ENCODE measurements around the gene B3GALT5.

The B3GALT5 gene

DNA sequence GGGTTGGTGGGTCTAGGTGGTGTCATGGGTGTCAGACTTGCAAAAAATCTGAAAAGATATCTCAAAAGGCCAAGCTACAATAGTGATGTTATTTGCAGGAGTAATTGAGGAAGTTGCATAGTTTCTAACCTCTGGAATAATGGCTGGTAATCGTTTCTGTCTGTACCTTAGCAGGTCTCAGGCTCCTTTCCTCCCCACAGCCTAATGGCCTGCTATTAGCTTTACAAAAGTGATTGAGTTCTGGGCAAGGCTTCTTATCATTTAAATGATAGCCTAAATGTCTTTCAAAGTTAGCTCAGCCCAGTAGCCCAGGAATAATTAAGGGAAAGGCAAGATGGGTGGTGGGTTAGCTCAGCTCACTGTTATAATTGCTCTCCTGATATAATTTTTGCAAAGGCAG is 94.6 kb downstream of the B3GALT5 start:
- no peak for DNase-seq

- no peak for DNase-seq
Observed at GRCh38 chr21:39710866-39711265, 98.1 kb downstream of the B3GALT5 start.

GRCh38 chr21:39712273-39712672 is 99.5 kb downstream of the B3GALT5 start:
- DNase-seq, result no peak

DNA sequence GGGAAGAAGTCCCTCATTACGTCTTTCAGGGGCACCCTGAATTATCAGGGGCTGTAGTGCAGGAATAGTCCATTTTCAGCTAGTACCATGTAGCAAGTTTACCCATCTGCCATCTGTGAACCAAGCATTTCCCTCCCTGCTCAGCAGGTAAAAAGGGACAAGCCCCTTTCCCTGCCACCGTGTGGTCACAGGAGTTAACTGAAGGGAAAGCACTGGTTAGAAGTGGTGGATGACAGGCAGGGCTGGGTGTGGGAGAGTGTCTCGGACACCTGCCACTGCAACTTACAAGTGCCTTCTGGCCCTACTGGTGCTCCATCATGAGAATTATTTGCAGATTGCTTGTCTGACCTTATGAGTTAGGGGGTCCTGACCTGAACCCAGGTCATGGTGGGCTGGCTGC is 100.2 kb downstream of the B3GALT5 start:
- DNase-seq, result no peak

GRCh38 chr21:39713905-39714304 is 101.2 kb downstream of the B3GALT5 start:
- no peak for DNase-seq

DNA sequence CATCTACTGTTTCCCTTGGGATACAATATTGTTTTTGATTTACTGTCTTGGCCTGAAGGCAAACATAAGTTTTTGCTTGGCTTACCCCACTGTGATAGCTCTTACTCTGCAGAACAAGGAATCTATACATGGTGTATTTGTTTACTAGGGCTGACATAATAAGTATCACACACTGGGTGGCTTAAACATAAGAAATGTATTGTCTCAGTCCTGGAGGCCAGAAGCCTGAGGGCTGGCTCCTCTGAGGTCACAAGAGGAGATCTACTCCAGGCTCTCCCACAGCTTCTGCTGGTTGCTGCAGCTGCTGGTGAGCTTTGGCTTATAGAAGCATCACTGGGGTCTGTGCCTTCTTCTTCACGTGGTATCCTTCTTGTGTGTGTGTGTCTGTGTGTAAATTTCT is 101.6 kb downstream of the B3GALT5 start:
- DNase-seq, result no peak

DNA sequence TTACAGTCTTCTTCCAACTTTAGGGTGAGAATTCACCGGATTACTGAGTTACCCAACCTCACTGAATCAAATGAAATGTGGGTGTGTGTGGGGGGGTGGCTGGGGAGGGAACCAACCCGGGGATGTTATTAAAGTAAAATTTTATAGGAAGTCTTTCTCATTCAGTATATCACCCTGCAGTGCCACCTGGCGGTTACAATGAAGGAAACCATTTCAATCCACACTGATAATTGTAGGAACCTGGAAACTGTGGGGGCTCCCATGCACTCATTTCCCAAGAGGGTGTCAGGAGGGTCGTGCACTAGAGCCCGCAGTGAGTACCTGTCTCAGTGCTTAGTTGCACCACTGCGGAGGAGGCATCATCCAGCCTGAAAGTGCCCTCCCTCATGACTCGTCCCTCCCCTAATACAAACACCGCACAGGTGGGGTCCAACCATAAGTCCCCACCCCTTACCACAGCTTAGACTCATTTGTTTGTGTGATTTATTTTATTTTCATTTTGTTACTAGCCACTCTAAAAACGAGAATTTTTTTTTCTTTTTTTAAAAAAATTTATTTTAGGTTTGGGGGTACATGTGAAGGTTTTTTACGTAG is 103.2 kb downstream of the B3GALT5 start:
- peak; percentile 64 for DNase-seq

DNA sequence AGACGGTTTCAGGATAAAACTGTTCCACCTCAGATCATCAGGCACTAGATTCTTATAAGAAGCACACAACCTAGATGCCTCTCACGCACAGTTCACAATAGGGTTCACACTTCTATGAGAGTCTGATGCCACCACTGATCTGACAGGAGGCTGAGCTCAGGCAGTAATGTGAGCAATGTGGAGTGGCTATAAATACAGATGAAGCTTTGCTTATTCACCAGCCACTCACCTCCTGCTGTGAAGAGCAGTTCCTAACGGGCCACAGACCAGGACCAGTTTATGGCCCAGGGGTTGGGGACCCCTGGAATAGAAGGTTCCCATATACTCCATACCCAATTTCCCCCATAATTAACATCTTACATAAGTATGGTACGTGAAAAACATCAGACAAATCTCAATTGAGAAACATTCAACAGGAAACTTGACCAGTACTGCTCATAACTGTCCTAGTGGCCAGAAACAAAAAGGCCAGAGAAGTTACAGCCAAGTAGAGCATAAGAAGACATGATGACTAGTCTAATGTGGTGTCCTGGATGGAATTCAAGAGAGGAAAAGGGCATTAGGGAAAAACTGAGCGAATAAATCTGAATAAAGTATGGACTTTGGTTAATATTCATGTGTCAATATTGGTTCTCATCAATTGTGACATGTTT is 107.5 kb downstream of the B3GALT5 start:
- DNase-seq, result no peak

DNA sequence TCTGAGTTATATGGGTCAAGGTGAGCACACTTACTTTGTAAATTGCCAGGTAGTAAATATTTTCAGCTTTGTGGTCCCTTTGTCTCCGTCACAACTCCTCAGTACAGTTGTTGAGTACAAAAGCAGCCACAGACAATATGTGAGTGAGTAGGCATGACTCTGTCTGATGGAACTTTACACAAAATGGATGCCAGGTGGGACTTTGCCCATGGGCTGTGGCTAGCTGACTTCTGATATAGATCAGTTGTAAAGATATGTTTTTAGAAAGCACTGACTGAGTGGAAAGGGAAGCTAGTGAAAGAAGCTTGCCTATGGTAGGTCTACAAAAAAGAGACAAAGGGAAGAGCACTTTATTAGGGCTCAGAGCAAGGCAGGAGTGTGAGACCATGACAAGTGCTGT is 109.1 kb downstream of the B3GALT5 start:
- DNase-seq, result no peak

All from activated effector memory CD4-positive, alpha-beta T cell treated with anti-CD3 and anti-CD28 coated beads, Interleukin-2, amount 50 U/mL, for 16 hours (primary cell).